ENCODE data around the gene ROPN1B.

DNA sequence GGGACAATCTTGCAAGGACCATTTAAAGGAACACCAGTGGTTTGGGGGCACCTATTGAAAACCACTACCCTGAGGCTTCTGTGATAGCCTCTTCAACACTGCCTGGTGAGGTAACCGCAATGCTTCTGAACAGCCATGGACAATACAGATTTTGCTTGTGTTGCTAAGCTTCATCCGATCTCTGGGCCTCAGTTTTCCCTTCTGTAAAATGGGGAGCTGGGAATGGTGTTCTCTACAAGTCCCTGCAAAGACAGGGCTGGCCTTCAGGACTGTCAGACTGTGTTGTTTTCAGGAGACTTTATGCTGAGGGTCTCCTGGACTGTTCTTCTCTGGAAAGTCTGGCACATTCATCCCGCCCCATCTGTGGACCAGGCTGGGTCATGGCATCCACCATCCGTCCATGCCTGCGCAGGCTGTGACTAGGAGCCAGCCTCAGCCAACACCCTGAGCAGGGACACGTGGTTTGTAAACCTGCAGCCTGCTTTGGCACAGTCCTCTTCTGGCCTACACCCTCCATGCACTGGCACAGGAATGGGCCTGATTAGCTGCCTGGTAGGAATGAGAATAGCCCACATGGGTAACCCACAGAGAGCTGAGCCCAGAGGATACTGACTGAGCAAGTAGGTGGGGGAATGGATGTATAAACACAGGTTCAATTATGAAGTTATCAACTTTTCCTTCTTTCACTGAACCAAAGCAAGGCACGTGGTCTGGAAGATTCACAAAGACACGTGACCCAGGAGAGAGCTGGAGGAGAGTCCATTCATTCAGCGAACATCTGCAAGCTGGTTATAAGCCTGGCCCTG lies 55.3 kb downstream of the ROPN1B start:
- TF ChIP-seq, protein P1, sequence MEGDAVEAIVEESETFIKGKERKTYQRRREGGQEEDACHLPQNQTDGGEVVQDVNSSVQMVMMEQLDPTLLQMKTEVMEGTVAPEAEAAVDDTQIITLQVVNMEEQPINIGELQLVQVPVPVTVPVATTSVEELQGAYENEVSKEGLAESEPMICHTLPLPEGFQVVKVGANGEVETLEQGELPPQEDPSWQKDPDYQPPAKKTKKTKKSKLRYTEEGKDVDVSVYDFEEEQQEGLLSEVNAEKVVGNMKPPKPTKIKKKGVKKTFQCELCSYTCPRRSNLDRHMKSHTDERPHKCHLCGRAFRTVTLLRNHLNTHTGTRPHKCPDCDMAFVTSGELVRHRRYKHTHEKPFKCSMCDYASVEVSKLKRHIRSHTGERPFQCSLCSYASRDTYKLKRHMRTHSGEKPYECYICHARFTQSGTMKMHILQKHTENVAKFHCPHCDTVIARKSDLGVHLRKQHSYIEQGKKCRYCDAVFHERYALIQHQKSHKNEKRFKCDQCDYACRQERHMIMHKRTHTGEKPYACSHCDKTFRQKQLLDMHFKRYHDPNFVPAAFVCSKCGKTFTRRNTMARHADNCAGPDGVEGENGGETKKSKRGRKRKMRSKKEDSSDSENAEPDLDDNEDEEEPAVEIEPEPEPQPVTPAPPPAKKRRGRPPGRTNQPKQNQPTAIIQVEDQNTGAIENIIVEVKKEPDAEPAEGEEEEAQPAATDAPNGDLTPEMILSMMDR (IDR thresholded peaks at IDR 0.05), result no peak
- TF ChIP-seq POLR2A (IDR thresholded peaks at IDR 0.05) (no peak), EP300 (IDR thresholded peaks at IDR 0.05) (no peak)

Measured in suprapubic skin (tissue), 3 donors.